Measurements from ENCODE around the gene KLHL8. TPM values are rescaled to one million over a fixed set of nuclear protein-coding genes. Genes with fewer than 3 reads are reported as not detected.

Gene KLHL8
- total and polyA plus RNA-seq, 2 donors (not counting 3 experiments of a cell fraction or from before 2014, with no cell fraction given), result 1.7 to 9.0 TPM

DNA sequence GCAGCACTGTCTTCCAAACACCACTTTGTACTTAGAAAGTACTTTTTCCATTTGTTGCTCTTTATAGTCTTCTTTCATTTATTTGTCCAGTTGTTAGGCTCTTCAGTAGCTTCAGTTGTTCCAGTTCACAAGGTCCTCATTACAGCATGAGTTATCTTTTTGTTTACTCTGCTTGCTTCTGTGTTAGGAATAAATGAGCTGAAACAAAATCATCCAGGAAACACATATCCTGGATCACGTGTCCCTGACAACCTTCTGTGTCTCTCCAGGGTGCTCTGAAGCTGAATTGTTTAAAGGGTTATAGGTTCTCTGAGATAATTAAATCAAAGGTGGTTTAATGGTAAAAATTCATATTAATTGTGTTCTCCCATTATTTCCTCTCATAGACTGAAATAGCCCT lies 19.9 kb upstream of the KLHL8 start:
- TF ChIP-seq, protein P1, sequence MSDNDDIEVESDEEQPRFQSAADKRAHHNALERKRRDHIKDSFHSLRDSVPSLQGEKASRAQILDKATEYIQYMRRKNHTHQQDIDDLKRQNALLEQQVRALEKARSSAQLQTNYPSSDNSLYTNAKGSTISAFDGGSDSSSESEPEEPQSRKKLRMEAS (IDR thresholded peaks at IDR 0.05; ENCODE audit: insufficient read depth, insufficient read length), result no peak
- TF ChIP-seq GATA2 (IDR thresholded peaks at IDR 0.05; ENCODE audit: insufficient read depth, insufficient read length, low read depth, low read length) (no peak), FOS (IDR thresholded peaks at IDR 0.05; ENCODE audit: borderline replicate concordance, insufficient read depth, low read length) (no peak), MYC (IDR thresholded peaks at IDR 0.05; ENCODE audit: low read depth, low read length) (no peak), EZH2 (IDR thresholded peaks at IDR 0.05; ENCODE audit: borderline replicate concordance, low read depth, low read length, severe bottlenecking) (no peak), POLR2A (IDR thresholded peaks at IDR 0.05; ENCODE audit: low read depth, low read length) (no peak), JUN (IDR thresholded peaks at IDR 0.05; ENCODE audit: borderline replicate concordance, insufficient read depth, insufficient read length, low read depth) (no peak)
- TF ChIP-seq, protein P2, sequence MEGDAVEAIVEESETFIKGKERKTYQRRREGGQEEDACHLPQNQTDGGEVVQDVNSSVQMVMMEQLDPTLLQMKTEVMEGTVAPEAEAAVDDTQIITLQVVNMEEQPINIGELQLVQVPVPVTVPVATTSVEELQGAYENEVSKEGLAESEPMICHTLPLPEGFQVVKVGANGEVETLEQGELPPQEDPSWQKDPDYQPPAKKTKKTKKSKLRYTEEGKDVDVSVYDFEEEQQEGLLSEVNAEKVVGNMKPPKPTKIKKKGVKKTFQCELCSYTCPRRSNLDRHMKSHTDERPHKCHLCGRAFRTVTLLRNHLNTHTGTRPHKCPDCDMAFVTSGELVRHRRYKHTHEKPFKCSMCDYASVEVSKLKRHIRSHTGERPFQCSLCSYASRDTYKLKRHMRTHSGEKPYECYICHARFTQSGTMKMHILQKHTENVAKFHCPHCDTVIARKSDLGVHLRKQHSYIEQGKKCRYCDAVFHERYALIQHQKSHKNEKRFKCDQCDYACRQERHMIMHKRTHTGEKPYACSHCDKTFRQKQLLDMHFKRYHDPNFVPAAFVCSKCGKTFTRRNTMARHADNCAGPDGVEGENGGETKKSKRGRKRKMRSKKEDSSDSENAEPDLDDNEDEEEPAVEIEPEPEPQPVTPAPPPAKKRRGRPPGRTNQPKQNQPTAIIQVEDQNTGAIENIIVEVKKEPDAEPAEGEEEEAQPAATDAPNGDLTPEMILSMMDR (IDR thresholded peaks at IDR 0.05; ENCODE audit: extremely low read depth in 1 of 2, insufficient read depth in 1 of 2, low read depth in 1 of 2, low read length in 2 of 2), result no peak
- no peaks in the 10 kb centered on the region for H3K9me1 ChIP-seq (replicated peaks; ENCODE audit: control insufficient read depth, extremely low read depth, insufficient read depth, low read length)
- H3K36me3 ChIP-seq (ENCODE audit: control insufficient read depth in 2 of 2, extremely low read depth in 1 of 2, insufficient read depth in 2 of 2, low read length in 2 of 2), result no peaks in the 10 kb centered on the region
- H4K20me1 ChIP-seq (replicated peaks; ENCODE audit: control insufficient read depth, extremely low read depth, insufficient read depth, low read length), result no peaks in the 10 kb centered on the region
- no TSS peak for BruUV-seq (replicated peaks)
- H3K79me2 ChIP-seq (ENCODE audit: control insufficient read depth, insufficient read depth, low read length), result no peaks in the 10 kb centered on the region
- H3K9me3 ChIP-seq (replicated peaks; ENCODE audit: control insufficient read depth, insufficient read depth, low read length), result no peaks in the 10 kb centered on the region
- no peak overlapping the region for H3K4me2 ChIP-seq (ENCODE audit: insufficient read depth, low read length)
- peaks cover 2% of the 10 kb centered on the region for H3K4me1 ChIP-seq (ENCODE audit: control insufficient read depth, extremely low read depth, insufficient read depth, low read length)
- ChIA-PET CTCF (interaction anchor here (0.6 to 3.3 kb wide), 6 partner anchors 9 to 744 kb away, joined by 3 to 40 read pairs (median 4); no protein-coding TSS in a partner anchor), POLR2A (no interaction called here)
- H3K27ac ChIP-seq (ENCODE audit: insufficient read depth, low read depth, low read length), result no peak overlapping the region
- dilution Hi-C loops (cut with MboI; ENCODE audit: extremely low pct_ligation_motif_present, low sequenced_read_pairs) (no loop called here), intact Hi-C loops (cut with micrococcal nuclease) (no loop called here)
- no peak overlapping the region for H2AFZ ChIP-seq (ENCODE audit: low read depth, low read length)
- peaks cover 0 to 6% of the 10 kb centered on the region in 2 experiments for H3K27me3 ChIP-seq (ENCODE audit: control insufficient read depth in 2 of 2, insufficient read depth in 2 of 2, low read length in 2 of 2)
- H3K4me3 ChIP-seq (replicated peaks in 1 of 3; ENCODE audit: insufficient read depth in 1 of 3, low read depth in 1 of 3, low read length in 3 of 3), result no peak overlapping the region
- peak; percentile 19 for DNase-seq (ENCODE audit: low read depth, low spot score)
- FAIRE-seq, result no peak
- H3K9ac ChIP-seq (replicated peaks; ENCODE audit: extremely low read depth, insufficient read depth, low read length), result no peak overlapping the region
